ENCODE measurements around the gene RSRC2. TPM values are rescaled to one million over a fixed set of nuclear protein-coding genes. Genes with fewer than 3 reads are reported as not detected.
"Not testable (repeated sequence)": the region's sequence is repeated elsewhere in the genome, so short reads cannot be mapped to it uniquely, and the experiment has no call there.

The RSRC2 gene
- total and polyA plus RNA-seq, 10 of the 15 experiments (the other 5 are each of a cell fraction or from before 2014, with no cell fraction given) = 49.8 to 112 (median 60.6) TPM

DNA sequence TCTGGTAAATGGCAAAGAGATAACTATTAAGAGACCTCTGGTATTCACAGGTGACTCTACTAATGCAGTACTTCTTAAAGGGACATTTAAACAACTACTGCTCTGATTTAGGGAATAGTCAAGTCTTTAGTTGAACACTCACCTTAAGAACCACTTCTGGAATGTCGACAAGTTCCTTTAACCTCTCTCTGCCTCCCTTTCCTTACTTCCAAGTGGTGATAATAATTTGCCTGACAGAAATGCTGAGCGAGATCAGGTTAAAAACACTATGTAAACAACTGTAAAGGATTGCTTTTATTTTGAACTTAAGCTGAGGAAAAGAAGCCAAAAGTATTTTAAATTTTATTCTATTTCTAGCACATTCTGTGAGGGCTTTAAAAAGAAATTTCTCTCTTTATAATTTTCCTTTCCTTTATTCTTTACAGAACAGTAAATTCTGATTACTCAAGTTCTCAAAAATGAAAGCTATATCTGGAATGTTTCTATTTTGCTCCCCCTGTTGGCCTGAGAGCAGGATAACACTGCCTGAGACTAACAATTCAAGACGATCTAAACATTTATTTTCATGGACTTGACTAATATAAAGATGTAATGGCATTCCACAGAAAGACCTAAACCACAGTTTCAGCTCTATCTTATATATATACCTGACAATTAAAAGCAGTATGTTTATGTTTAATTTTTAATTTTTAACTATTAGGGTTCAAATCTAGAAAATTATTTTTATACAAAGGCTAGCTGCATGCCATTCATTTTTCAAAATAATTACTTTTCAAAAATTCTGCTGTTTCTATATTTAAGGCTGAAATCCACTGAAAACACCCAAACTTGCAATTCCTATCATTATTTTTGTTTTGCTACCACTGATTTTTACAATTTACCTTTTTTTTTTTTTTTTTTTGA, 55.2 kb downstream of the RSRC2 start:
- in situ Hi-C loops (cut with MboI) = no loop called here
- Histone ChIP-seq H3K36me3 (ENCODE audit: control insufficient read depth in 2 of 2, insufficient read depth in 2 of 2, low read length in 1 of 2) (peaks cover 8 to 21% of the 10 kb centered on the region in 2 experiments), H3K79me2 (ENCODE audit: control insufficient read depth, insufficient read depth, low read length) (no peaks in the 10 kb centered on the region), H3K4me2 (ENCODE audit: control insufficient read depth, insufficient read depth) (no peak overlapping the region), H3K9ac (ENCODE audit: control insufficient read depth, insufficient read depth, low read length) (no peak overlapping the region), H4K20me1 (ENCODE audit: control insufficient read depth, insufficient read depth) (no peaks in the 10 kb centered on the region), H3K27me3 (replicated peaks in 1 of 2; ENCODE audit: control insufficient read depth in 2 of 2, insufficient read depth in 2 of 2, low read length in 1 of 2) (no peaks in the 10 kb centered on the region), H3K27ac (ENCODE audit: control insufficient read depth, insufficient read depth) (no peak overlapping the region), H2AFZ (ENCODE audit: control insufficient read depth, low read depth, low read length) (no peak overlapping the region), H3K4me3 (no peak overlapping the region), H3K9me3 (replicated peaks; ENCODE audit: control insufficient read depth, insufficient read depth, low read length) (no peaks in the 10 kb centered on the region), H3K4me1 (ENCODE audit: control insufficient read depth, insufficient read depth, low read length) (peaks cover 24% of the 10 kb centered on the region)
- DNase-seq (ENCODE audit: low read depth, low spot score) (no peak), FAIRE-seq (no peak), ATAC-seq (peak; percentile 69)
- no TSS peak for BruUV-seq (replicated peaks)
- intact Hi-C loops (cut with micrococcal nuclease; ENCODE audit: unreplicated experiment) = loop anchor here (1.0 kb wide), 1 partner anchor 72 kb away; no protein-coding TSS in a partner anchor
- RAD21 ChIA-PET (ENCODE audit: unreplicated experiment) = interaction anchor here (0.7 to 6.3 kb wide), 10 partner anchors 27 to 282 kb away, joined by 3 to 113 read pairs (median 6); partner anchors contain the start of genes CLIP1 and ZCCHC8
- 63% methylated on average over 3 of the region's 3 CpGs for WGBS (ENCODE audit: insufficient coverage, insufficient replicate concordance, low lambda C conversion rate, missing lambda C conversion rate)
- peak; percentile 83 for TF ChIP-seq RAD21 (IDR thresholded peaks at IDR 0.05; ENCODE audit: insufficient read depth, low read depth, low read length)
- TF ChIP-seq SMC3 (IDR thresholded peaks at IDR 0.05; ENCODE audit: borderline replicate concordance, low read length) = peak; percentile 86; the same call in 1 of the 2 replicates
- no peak for TF ChIP-seq SUZ12 (IDR thresholded peaks at IDR 0.05; ENCODE audit: unreplicated experiment)
- 0 out of 2 replicates have a peak, but pooled peaks have one; percentile 20 for TF ChIP-seq FOXM1 (IDR thresholded peaks at IDR 0.05; ENCODE audit: low read depth, low read length)
- 0 out of 2 replicates have a peak, but pooled peaks have one; percentile 47 for TF ChIP-seq MEF2A (IDR thresholded peaks at IDR 0.05; ENCODE audit: insufficient read depth, low read depth, low read length)
- TF ChIP-seq IKZF1 (conservative IDR thresholded peaks at IDR 0.05) = no peak
- no peak for TF ChIP-seq HDAC2 (IDR thresholded peaks at IDR 0.05)
- TF ChIP-seq, protein P1, sequence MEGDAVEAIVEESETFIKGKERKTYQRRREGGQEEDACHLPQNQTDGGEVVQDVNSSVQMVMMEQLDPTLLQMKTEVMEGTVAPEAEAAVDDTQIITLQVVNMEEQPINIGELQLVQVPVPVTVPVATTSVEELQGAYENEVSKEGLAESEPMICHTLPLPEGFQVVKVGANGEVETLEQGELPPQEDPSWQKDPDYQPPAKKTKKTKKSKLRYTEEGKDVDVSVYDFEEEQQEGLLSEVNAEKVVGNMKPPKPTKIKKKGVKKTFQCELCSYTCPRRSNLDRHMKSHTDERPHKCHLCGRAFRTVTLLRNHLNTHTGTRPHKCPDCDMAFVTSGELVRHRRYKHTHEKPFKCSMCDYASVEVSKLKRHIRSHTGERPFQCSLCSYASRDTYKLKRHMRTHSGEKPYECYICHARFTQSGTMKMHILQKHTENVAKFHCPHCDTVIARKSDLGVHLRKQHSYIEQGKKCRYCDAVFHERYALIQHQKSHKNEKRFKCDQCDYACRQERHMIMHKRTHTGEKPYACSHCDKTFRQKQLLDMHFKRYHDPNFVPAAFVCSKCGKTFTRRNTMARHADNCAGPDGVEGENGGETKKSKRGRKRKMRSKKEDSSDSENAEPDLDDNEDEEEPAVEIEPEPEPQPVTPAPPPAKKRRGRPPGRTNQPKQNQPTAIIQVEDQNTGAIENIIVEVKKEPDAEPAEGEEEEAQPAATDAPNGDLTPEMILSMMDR (IDR thresholded peaks at IDR 0.05 in 2 of 3, conservative IDR thresholded peaks at IDR 0.05 in 1 of 3; ENCODE audit: control insufficient read depth in 2 of 3, extremely low read depth in 1 of 3, insufficient read depth in 1 of 3, low read depth in 3 of 3, low read length in 3 of 3) = peak; percentile 63 to 71 (median 70); a peak in 5 of 6 replicates
- POLR2A ChIA-PET = interaction anchor here (1.0 kb wide), 1 partner anchor 78 kb away, joined by 4 read pairs; no protein-coding TSS in a partner anchor
- CTCF ChIA-PET = interaction anchor here (0.6 to 7.6 kb wide), 42 partner anchors 9 to 840 kb away, joined by 3 to 246 read pairs (median 4); partner anchors contain the start of gene CLIP1
- SMC1A ChIA-PET (ENCODE audit: uncharacterized antibody, unreplicated experiment) = interaction anchor here (0.6 to 5.4 kb wide), 24 partner anchors 9 to 153 kb away, joined by 3 to 147 read pairs (median 4); partner anchors contain the start of genes CLIP1, KNTC1, RSRC2 and ZCCHC8

DNA sequence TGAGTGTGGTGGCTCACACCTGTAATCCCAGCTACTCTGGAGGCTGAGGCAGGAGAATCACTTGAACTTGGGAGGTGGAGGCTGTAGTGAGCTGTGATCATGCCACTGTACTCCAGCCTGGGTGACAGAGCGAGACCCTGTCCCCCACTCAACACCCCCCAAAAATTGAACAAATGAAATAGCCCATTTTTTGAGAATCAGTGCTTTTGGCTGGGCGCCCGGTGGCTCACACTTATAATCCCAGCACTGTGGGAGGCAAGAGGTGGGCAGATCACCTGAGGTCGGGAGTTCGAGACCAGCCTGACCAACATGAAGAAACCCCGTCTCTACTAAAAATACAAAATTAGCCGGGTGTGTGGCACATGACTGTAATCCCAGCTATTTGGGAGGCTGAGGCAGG, 56.2 kb downstream of the RSRC2 start:
- in situ Hi-C loops (cut with MboI); H3K4me2 ChIP-seq (ENCODE audit: control insufficient read depth, insufficient read depth); H3K9me3 ChIP-seq (replicated peaks; ENCODE audit: control insufficient read depth, insufficient read depth, low read length); FAIRE-seq; H4K20me1 ChIP-seq (ENCODE audit: control insufficient read depth, insufficient read depth); H3K4me3 ChIP-seq; H3K27ac ChIP-seq (ENCODE audit: control insufficient read depth, insufficient read depth); H3K27me3 ChIP-seq (replicated peaks in 1 of 2; ENCODE audit: control insufficient read depth in 2 of 2, insufficient read depth in 2 of 2, low read length in 1 of 2); H3K79me2 ChIP-seq (ENCODE audit: control insufficient read depth, insufficient read depth, low read length); H2AFZ ChIP-seq (ENCODE audit: control insufficient read depth, low read depth, low read length); ATAC-seq; DNase-seq (ENCODE audit: low read depth, low spot score); H3K9ac ChIP-seq (ENCODE audit: control insufficient read depth, insufficient read depth, low read length); BruUV-seq (replicated peaks); intact Hi-C loops (cut with micrococcal nuclease; ENCODE audit: unreplicated experiment): not testable (repeated sequence)
- RAD21 ChIA-PET (ENCODE audit: unreplicated experiment) = interaction anchor here (0.9 to 6.3 kb wide), 5 partner anchors 28 to 71 kb away, joined by 3 to 113 read pairs (median 8); partner anchors contain the start of gene CLIP1
- SMC1A ChIA-PET (ENCODE audit: uncharacterized antibody, unreplicated experiment) = interaction anchor here (1.1 to 5.4 kb wide), 6 partner anchors 40 to 152 kb away, joined by 3 to 147 read pairs (median 4); partner anchors contain the start of gene CLIP1
- Histone ChIP-seq H3K4me1 (ENCODE audit: control insufficient read depth, insufficient read depth, low read length) (peaks cover 21% of the 10 kb centered on the region), H3K36me3 (ENCODE audit: control insufficient read depth in 2 of 2, insufficient read depth in 2 of 2, low read length in 1 of 2) (peaks cover 7 to 14% of the 10 kb centered on the region in 2 experiments)
- CTCF ChIA-PET = interaction anchor here (0.7 to 7.6 kb wide), 16 partner anchors 10 to 286 kb away, joined by 3 to 246 read pairs (median 8); no protein-coding TSS in a partner anchor
- POLR2A ChIA-PET = interaction anchor here (0.7 kb wide), 1 partner anchor 15 kb away, joined by 3 read pairs; no protein-coding TSS in a partner anchor
- WGBS (ENCODE audit: insufficient coverage, insufficient replicate concordance, low lambda C conversion rate, missing lambda C conversion rate) = 97% methylated on average over 7 of the region's 7 CpGs
